ENCODE measurements around the gene MAB21L4.

MAB21L4 gene

GRCh38 chr2:240839152-240840143 lies 56.5 kb downstream of the MAB21L4 start:
- Histone ChIP-seq H3K36me3 (no peaks in the 10 kb centered on the region), H3K4me1 (ENCODE audit: control insufficient read depth in 1 of 2, insufficient read depth in 1 of 2, low read depth in 1 of 2, low read length in 1 of 2) (no peaks in the 10 kb centered on the region), H3K27me3 (peaks cover 28% of the 10 kb centered on the region), H3K9me3 (no peaks in the 10 kb centered on the region), H3K27ac (no peak overlapping the region), H3K4me3 (ENCODE audit: low read depth in 1 of 2, low read length in 1 of 2) (no peak overlapping the region)
- TF ChIP-seq, protein P1, sequence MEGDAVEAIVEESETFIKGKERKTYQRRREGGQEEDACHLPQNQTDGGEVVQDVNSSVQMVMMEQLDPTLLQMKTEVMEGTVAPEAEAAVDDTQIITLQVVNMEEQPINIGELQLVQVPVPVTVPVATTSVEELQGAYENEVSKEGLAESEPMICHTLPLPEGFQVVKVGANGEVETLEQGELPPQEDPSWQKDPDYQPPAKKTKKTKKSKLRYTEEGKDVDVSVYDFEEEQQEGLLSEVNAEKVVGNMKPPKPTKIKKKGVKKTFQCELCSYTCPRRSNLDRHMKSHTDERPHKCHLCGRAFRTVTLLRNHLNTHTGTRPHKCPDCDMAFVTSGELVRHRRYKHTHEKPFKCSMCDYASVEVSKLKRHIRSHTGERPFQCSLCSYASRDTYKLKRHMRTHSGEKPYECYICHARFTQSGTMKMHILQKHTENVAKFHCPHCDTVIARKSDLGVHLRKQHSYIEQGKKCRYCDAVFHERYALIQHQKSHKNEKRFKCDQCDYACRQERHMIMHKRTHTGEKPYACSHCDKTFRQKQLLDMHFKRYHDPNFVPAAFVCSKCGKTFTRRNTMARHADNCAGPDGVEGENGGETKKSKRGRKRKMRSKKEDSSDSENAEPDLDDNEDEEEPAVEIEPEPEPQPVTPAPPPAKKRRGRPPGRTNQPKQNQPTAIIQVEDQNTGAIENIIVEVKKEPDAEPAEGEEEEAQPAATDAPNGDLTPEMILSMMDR (IDR thresholded peaks at IDR 0.05), result no peak

DNA sequence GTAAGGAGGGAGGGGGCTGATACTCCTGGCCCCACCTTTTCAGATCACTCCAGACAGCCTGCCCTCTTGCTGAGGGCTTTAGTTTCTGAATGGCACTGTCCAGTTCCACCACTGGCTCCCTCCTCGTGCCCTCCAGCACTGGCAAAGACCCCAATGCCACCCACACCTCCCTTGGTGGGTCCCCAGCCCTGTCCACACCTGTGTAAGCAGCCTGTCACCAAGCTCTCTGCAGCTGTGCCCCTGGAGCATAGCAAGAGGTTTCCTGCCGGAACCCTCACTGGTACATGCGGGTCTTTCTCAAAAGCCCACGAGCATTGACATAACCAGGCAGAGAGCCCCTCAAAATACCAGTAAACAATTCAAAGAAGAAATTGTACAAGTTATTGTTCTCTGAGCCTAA lies 58.3 kb downstream of the MAB21L4 start:
- peaks cover 36% of the 10 kb centered on the region for H3K27me3 ChIP-seq
- no peaks in the 10 kb centered on the region for H3K9me3 ChIP-seq
- H3K4me3 ChIP-seq (ENCODE audit: low read depth in 1 of 2, low read length in 1 of 2), result no peak overlapping the region
- H3K4me1 ChIP-seq (ENCODE audit: control insufficient read depth in 1 of 2, insufficient read depth in 1 of 2, low read depth in 1 of 2, low read length in 1 of 2), result no peaks in the 10 kb centered on the region
- no peak overlapping the region for H3K27ac ChIP-seq
- H3K36me3 ChIP-seq, result no peaks in the 10 kb centered on the region
- TF ChIP-seq, protein P1 (IDR thresholded peaks at IDR 0.05), result no peak

- H3K27ac ChIP-seq, result no peak overlapping the region
- no peaks in the 10 kb centered on the region for H3K36me3 ChIP-seq
- peaks cover under 1 to 6% of the 10 kb centered on the region in 2 experiments for H3K4me1 ChIP-seq (ENCODE audit: control insufficient read depth in 1 of 2, insufficient read depth in 1 of 2, low read depth in 1 of 2, low read length in 1 of 2)
- H3K4me3 ChIP-seq (ENCODE audit: low read depth in 1 of 2, low read length in 1 of 2), result no peak overlapping the region
- TF ChIP-seq, protein P1 (IDR thresholded peaks at IDR 0.05), result no peak
- H3K27me3 ChIP-seq, result peaks cover 43% of the 10 kb centered on the region
- no peaks in the 10 kb centered on the region for H3K9me3 ChIP-seq
Observed at GRCh38 chr2:240836781-240837467, 59.0 kb downstream of the MAB21L4 start.

Data from neutrophil (primary cell).